Measurements from ENCODE around the gene GIMAP8.
"Not testable (repeated sequence)": the region's sequence is repeated elsewhere in the genome, so short reads cannot be mapped to it uniquely, and the experiment has no call there.

Gene GIMAP8

GRCh38 chr7:150451833-150452461 is 1.5 kb downstream of the GIMAP8 start:
- DNase-seq, result no peak
- in situ Hi-C loops (cut with HindIII; ENCODE audit: low pct_ligation_motif_present, low pct_unique_long_range_greater_than_20kb, low sequenced_read_pairs), result no loop called here

- DNase-seq, result no peak
- in situ Hi-C loops (cut with HindIII; ENCODE audit: low pct_ligation_motif_present, low pct_unique_long_range_greater_than_20kb, low sequenced_read_pairs), result no loop called here
Measured at GRCh38 chr7:150453181-150453580, 2.8 kb downstream of the GIMAP8 start.

- in situ Hi-C loops (cut with HindIII; ENCODE audit: low pct_ligation_motif_present, low pct_unique_long_range_greater_than_20kb, low sequenced_read_pairs), result no loop called here
Measured at GRCh38 chr7:150453892-150454291, 3.5 kb downstream of the GIMAP8 start.

GRCh38 chr7:150457064-150457463 is 6.6 kb downstream of the GIMAP8 start:
- DNase-seq; in situ Hi-C loops (cut with HindIII; ENCODE audit: low pct_ligation_motif_present, low pct_unique_long_range_greater_than_20kb, low sequenced_read_pairs): not testable (repeated sequence)

More at GRCh38 chr7:150453892-150454291, 3.5 kb downstream of the GIMAP8 start:
- no peak for DNase-seq

GRCh38 chr7:150458235-150458634 is 7.8 kb downstream of the GIMAP8 start:
- no peak for DNase-seq
- in situ Hi-C loops (cut with HindIII; ENCODE audit: low pct_ligation_motif_present, low pct_unique_long_range_greater_than_20kb, low sequenced_read_pairs), result no loop called here

GRCh38 chr7:150458756-150459155 is 8.3 kb downstream of the GIMAP8 start:
- in situ Hi-C loops (cut with HindIII; ENCODE audit: low pct_ligation_motif_present, low pct_unique_long_range_greater_than_20kb, low sequenced_read_pairs), result no loop called here

GRCh38 chr7:150461520-150461919 is 11.1 kb downstream of the GIMAP8 start:
- no peak for DNase-seq
- in situ Hi-C loops (cut with HindIII; ENCODE audit: low pct_ligation_motif_present, low pct_unique_long_range_greater_than_20kb, low sequenced_read_pairs), result no loop called here

More at GRCh38 chr7:150458756-150459155, 8.3 kb downstream of the GIMAP8 start:
- DNase-seq, result no peak

- in situ Hi-C loops (cut with HindIII; ENCODE audit: low pct_ligation_motif_present, low pct_unique_long_range_greater_than_20kb, low sequenced_read_pairs), result no loop called here
- no peak for DNase-seq
Measured at GRCh38 chr7:150462413-150462812, 12.0 kb downstream of the GIMAP8 start.

- DNase-seq, result no peak
- in situ Hi-C loops (cut with HindIII; ENCODE audit: low pct_ligation_motif_present, low pct_unique_long_range_greater_than_20kb, low sequenced_read_pairs), result no loop called here
Measured at GRCh38 chr7:150463461-150463860, 13.0 kb downstream of the GIMAP8 start.

GRCh38 chr7:150464962-150465361 is 14.5 kb downstream of the GIMAP8 start:
- in situ Hi-C loops (cut with HindIII; ENCODE audit: low pct_ligation_motif_present, low pct_unique_long_range_greater_than_20kb, low sequenced_read_pairs), result no loop called here
- DNase-seq, result no peak

GRCh38 chr7:150465414-150465813 is 15.0 kb downstream of the GIMAP8 start:
- in situ Hi-C loops (cut with HindIII; ENCODE audit: low pct_ligation_motif_present, low pct_unique_long_range_greater_than_20kb, low sequenced_read_pairs), result no loop called here
- no peak for DNase-seq

- no peak for DNase-seq
- in situ Hi-C loops (cut with HindIII; ENCODE audit: low pct_ligation_motif_present, low pct_unique_long_range_greater_than_20kb, low sequenced_read_pairs), result no loop called here
Measured at GRCh38 chr7:150466477-150466876, 16.0 kb downstream of the GIMAP8 start.

- in situ Hi-C loops (cut with HindIII; ENCODE audit: low pct_ligation_motif_present, low pct_unique_long_range_greater_than_20kb, low sequenced_read_pairs), result no loop called here
- DNase-seq, result no peak
Measured at GRCh38 chr7:150468241-150468640, 17.8 kb downstream of the GIMAP8 start.

- in situ Hi-C loops (cut with HindIII; ENCODE audit: low pct_ligation_motif_present, low pct_unique_long_range_greater_than_20kb, low sequenced_read_pairs), result no loop called here
- DNase-seq, result no peak
Measured at GRCh38 chr7:150471886-150472285, 21.5 kb downstream of the GIMAP8 start.

GRCh38 chr7:150473902-150474301 is 23.5 kb downstream of the GIMAP8 start:
- in situ Hi-C loops (cut with HindIII; ENCODE audit: low pct_ligation_motif_present, low pct_unique_long_range_greater_than_20kb, low sequenced_read_pairs), result no loop called here
- DNase-seq, result no peak

GRCh38 chr7:150476285-150476684 is 25.9 kb downstream of the GIMAP8 start:
- in situ Hi-C loops (cut with HindIII; ENCODE audit: low pct_ligation_motif_present, low pct_unique_long_range_greater_than_20kb, low sequenced_read_pairs), result no loop called here
- DNase-seq, result no peak

GRCh38 chr7:150476819-150477631 is 26.6 kb downstream of the GIMAP8 start:
- in situ Hi-C loops (cut with HindIII; ENCODE audit: low pct_ligation_motif_present, low pct_unique_long_range_greater_than_20kb, low sequenced_read_pairs), result no loop called here
- no peak for DNase-seq

GRCh38 chr7:150479023-150479716 is 28.7 kb downstream of the GIMAP8 start:
- no peak for DNase-seq
- in situ Hi-C loops (cut with HindIII; ENCODE audit: low pct_ligation_motif_present, low pct_unique_long_range_greater_than_20kb, low sequenced_read_pairs), result no loop called here

- DNase-seq, result no peak
- in situ Hi-C loops (cut with HindIII; ENCODE audit: low pct_ligation_motif_present, low pct_unique_long_range_greater_than_20kb, low sequenced_read_pairs), result no loop called here
Measured at GRCh38 chr7:150481186-150481920, 30.9 kb downstream of the GIMAP8 start.
